ENCODE measurements around the gene ASPRV1. TPM values are rescaled to one million over a fixed set of nuclear protein-coding genes. Genes with fewer than 3 reads are reported as not detected.

ASPRV1 gene
- total RNA-seq, 2 donors from 2014 or later: 2.6 to 10.3 TPM

DNA sequence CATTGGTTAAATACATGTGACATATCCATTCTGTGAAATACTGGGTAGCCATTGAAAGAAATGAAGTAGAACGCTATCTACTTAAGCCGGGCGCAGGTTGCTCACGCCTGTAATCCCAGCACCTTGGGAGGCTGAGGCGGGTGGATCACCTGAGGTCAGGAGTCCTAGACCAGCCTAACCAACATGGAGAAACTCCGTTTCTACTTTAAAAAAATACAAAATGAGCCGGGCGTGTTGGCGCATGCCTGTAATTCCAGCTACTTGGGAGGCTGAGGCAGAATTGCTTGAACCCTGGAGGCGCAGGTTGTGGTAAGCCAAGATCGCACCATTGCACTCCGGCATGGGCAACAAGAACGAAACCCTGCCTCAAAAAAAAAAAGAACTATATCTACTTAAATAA is 45.7 kb upstream of the ASPRV1 start:
- H3K27me3 ChIP-seq (replicated peaks; ENCODE audit: insufficient read depth): no peaks in the 10 kb centered on the region
- no peaks in the 10 kb centered on the region for H3K4me1 ChIP-seq (replicated peaks)
- H3K9me3 ChIP-seq: no peaks in the 10 kb centered on the region
- H3K36me3 ChIP-seq: no peaks in the 10 kb centered on the region
- TF ChIP-seq, protein P1, sequence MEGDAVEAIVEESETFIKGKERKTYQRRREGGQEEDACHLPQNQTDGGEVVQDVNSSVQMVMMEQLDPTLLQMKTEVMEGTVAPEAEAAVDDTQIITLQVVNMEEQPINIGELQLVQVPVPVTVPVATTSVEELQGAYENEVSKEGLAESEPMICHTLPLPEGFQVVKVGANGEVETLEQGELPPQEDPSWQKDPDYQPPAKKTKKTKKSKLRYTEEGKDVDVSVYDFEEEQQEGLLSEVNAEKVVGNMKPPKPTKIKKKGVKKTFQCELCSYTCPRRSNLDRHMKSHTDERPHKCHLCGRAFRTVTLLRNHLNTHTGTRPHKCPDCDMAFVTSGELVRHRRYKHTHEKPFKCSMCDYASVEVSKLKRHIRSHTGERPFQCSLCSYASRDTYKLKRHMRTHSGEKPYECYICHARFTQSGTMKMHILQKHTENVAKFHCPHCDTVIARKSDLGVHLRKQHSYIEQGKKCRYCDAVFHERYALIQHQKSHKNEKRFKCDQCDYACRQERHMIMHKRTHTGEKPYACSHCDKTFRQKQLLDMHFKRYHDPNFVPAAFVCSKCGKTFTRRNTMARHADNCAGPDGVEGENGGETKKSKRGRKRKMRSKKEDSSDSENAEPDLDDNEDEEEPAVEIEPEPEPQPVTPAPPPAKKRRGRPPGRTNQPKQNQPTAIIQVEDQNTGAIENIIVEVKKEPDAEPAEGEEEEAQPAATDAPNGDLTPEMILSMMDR (IDR thresholded peaks at IDR 0.05): no peak
- TF ChIP-seq POLR2AphosphoS5 (IDR thresholded peaks at IDR 0.05) (no peak), POLR2A (IDR thresholded peaks at IDR 0.05) (no peak)
- no peak overlapping the region for H3K27ac ChIP-seq
- WGBS: 96% methylated on average over 13 of the region's 13 CpGs
- H3K4me3 ChIP-seq: no peak overlapping the region
- no peak for DNase-seq (ENCODE audit: low spot score)
- intact Hi-C loops (cut with DNase I): no loop called here

DNA sequence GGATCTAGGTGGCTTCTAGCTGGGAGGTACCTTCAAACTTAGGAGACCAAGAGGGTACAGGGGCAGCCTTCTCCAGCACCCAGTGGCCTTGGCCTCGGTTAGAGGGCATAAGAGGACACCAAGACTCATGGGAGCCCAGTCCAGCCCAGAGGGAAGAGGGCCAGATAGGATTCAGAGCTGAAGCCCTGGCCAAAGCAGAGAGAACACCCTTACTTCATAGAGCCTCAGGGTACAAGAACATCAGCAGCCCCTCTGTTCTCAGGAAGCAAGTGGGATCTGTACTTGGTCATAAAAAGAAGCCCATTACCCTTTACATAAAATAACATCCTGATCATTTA is 45.0 kb upstream of the ASPRV1 start:
- no peaks in the 10 kb centered on the region for H3K9me3 ChIP-seq
- H3K4me3 ChIP-seq: no peak overlapping the region
- intact Hi-C loops (cut with DNase I): no loop called here
- WGBS: 100% methylated on average over 1 of the region's 1 CpG
- no peaks in the 10 kb centered on the region for H3K27me3 ChIP-seq (replicated peaks; ENCODE audit: insufficient read depth)
- H3K36me3 ChIP-seq: no peaks in the 10 kb centered on the region
- TF ChIP-seq, protein P1 (IDR thresholded peaks at IDR 0.05): no peak
- TF ChIP-seq POLR2A (IDR thresholded peaks at IDR 0.05) (no peak), POLR2AphosphoS5 (IDR thresholded peaks at IDR 0.05) (no peak)
- no peaks in the 10 kb centered on the region for H3K4me1 ChIP-seq (replicated peaks)
- no peak for DNase-seq (ENCODE audit: low spot score)
- H3K27ac ChIP-seq: no peak overlapping the region

DNA sequence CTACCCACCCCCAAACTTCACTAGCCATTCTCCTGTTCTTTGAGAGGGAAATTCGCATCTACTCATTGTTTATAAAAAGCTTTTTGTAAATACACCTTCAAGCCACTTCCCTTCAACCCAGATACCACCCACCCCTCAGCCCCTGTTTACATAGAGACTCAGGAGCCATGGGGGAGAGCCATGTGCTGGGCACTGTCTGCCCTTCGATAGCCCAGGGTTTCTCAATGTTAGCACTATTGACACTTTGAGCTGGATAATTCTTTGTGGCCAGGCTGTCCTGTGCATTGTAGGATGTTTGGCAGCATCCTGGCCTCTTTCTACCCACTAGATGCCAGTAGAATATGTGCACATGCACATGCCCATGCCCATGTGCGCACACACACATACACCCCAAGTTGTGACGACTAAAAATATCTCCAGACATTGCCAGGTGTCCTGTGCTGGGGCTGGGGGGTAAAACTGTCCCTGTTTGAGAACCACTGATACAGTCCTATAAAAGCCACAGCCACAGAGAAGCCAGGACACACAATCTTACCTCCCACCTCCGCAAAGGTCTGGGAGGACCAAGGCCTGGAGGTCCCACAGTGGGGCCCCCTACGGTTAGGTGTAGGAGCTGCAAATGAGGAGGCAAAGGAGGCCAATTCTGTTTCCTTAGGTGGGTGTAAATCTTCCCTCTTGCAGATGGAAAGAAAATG is 44.5 kb upstream of the ASPRV1 start:
- intact Hi-C loops (cut with DNase I): no loop called here
- DNase-seq (ENCODE audit: low spot score): no peak

DNA sequence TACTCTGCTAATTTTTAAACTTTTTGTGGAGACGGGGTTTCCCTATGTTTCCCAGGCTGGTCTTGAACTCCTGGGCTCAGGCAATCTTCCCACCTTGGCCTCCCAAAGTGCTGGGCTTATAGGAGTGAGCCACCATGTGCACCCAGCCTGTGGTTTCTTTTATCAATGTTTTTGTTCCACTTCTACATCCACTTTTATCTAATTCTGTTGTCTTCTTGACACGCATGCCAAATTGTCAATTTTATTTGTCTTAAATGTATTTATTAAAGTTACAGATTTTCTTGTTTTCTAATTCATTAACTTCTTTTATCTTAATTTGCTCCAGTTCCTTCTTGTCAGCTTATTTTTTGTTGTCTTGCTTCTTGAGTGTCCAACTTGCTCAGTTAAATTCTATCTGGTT is 43.8 kb upstream of the ASPRV1 start:
- Histone ChIP-seq H3K4me3 (no peak overlapping the region), H3K9me3 (no peaks in the 10 kb centered on the region), H3K27ac (no peak overlapping the region), H3K4me1 (replicated peaks) (no peaks in the 10 kb centered on the region), H3K36me3 (no peaks in the 10 kb centered on the region), H3K27me3 (replicated peaks; ENCODE audit: insufficient read depth) (no peaks in the 10 kb centered on the region)
- intact Hi-C loops (cut with DNase I): no loop called here
- 96% methylated on average over 2 of the region's 2 CpGs for WGBS
- TF ChIP-seq, protein P1 (IDR thresholded peaks at IDR 0.05): no peak
- TF ChIP-seq POLR2A (IDR thresholded peaks at IDR 0.05) (no peak), POLR2AphosphoS5 (IDR thresholded peaks at IDR 0.05) (no peak)
- no peak for DNase-seq (ENCODE audit: low spot score)

More for the DNA sequence above, 44.5 kb upstream of the ASPRV1 start:
- H3K27me3 ChIP-seq (replicated peaks; ENCODE audit: insufficient read depth): no peaks in the 10 kb centered on the region
- H3K9me3 ChIP-seq: no peaks in the 10 kb centered on the region
- no peaks in the 10 kb centered on the region for H3K4me1 ChIP-seq (replicated peaks)
- TF ChIP-seq POLR2AphosphoS5 (IDR thresholded peaks at IDR 0.05) (no peak), POLR2A (IDR thresholded peaks at IDR 0.05) (no peak)
- TF ChIP-seq, protein P1 (IDR thresholded peaks at IDR 0.05): no peak
- 84% methylated on average over 6 of the region's 6 CpGs for WGBS
- no peak overlapping the region for H3K4me3 ChIP-seq
- no peaks in the 10 kb centered on the region for H3K36me3 ChIP-seq
- H3K27ac ChIP-seq: no peak overlapping the region

DNA sequence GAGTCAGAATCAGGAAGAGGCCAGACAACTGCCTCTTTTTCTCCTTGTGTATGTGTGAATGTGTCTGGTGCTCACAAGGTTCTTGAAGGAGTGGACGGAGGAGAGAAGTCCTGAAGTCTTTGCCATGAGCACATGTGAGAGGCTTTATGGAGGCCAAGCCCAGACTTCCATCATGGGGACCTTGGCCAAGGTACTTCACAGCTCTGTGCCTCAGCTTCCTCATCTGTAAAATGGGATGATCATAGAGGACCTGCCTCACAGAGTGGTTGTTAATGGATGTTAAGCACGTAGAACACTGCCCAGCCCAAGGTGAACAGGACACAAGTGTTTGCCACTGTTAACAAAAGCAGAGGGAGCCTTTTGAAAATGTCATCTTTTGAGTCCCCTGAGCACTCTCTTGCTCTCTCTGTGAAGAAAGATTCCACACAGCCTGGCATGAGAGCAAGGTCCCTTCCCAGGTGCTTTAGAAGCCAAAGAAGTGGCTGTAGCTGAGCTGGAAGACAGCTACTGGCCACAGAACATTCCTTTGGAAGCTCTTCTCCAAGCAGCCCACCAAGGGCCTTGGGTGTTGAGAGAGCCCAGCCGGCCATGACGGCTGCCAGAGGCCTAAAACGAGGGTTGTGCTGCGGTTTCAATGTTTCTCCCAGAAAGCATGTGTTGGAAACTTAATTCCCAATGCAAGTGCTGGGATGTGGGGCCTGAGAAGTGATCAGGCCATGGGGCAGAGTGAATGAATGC is 41.8 kb upstream of the ASPRV1 start:
- H3K27ac ChIP-seq: no peak overlapping the region
- no peaks in the 10 kb centered on the region for H3K27me3 ChIP-seq (replicated peaks; ENCODE audit: insufficient read depth)
- intact Hi-C loops (cut with DNase I): no loop called here
- TF ChIP-seq POLR2A (IDR thresholded peaks at IDR 0.05): no peak
- TF ChIP-seq, protein P1 (IDR thresholded peaks at IDR 0.05): no peak
- H3K9me3 ChIP-seq: no peaks in the 10 kb centered on the region
- no peak overlapping the region for H3K4me3 ChIP-seq
- no peaks in the 10 kb centered on the region for H3K4me1 ChIP-seq (replicated peaks)
- no peaks in the 10 kb centered on the region for H3K36me3 ChIP-seq
- DNase-seq (ENCODE audit: low spot score): no peak
- 88% methylated on average over 6 of the region's 6 CpGs for WGBS
